HPDE6-E6E7 (cell line): ENCODE data around the gene NMNAT2.
"Not testable (repeated sequence)": the region's sequence is repeated elsewhere in the genome, so short reads cannot be mapped to it uniquely, and the experiment has no call there.

Source experiments
- DNase-seq: peaks from one replicate; pipeline ENCODE4 v3.0.0; 2011; ENCODE audit warnings: missing footprints; ENCODE audit errors: extremely low spot score

The NMNAT2 gene

DNA sequence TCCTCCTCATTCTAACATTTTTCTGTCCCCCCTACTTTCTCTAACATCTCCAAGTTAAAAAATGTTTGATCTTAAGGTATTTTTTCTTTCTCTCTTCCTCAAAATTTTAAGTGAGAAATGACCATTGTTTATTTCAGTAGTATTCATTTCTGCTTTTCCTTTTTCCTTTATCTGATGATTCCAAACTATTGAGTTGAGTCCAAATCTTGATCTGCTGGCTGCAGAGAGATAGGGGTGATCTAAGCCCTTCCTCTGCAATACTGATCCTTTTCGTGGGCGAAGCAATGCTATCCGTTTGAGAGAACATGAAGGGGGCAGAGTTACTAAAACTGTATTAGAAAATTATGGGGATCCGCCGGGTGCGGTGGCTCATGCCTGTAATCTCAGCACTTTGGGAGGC lies 516 bp upstream of the NMNAT2 start:
- DNase-seq, result no peak

DNA sequence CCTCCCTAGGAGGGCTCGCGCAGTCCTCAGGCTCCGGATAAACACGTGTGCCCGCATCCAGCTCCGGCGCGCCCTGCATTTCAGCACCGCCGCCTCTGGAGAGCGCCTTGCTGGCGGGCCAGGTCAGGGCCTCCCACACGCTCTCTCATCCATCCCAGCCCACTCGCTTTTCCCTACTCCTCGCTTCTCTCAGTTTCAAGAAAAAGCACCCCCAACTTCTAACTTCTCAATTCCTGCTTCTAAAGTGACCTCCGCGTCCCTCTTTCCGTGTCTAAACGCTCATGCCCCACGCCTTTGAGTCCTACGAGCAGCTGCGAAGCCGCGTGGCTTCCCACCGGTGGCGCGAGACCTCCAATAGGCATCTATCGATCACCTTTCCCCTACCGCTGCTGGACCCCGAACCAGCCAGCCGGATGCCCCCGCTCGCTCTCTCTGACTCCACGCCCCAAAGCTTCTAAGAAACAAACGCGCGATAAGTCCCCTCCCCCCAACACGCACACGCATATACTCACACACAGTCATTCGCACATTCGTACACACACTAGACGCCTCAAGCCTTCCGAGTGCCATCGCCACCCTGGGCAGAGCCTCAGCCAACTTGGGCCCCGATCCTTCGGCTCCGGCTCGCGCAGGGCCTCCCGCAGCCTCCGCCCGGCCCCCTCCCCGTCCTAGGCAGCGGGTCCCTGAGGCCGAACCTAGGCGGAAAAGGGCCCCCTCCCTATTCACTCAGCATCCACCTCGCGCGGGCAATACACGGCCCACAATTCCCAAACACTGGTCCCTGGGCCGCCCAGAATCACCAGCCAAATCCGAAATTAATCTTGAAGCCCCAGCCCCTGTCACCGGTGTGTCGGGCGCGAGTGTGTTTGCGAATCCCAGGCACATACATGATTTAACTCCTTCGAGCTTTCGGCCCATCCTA lies 1.1 kb downstream of the NMNAT2 start:
- peak; percentile 39 for DNase-seq

DNA sequence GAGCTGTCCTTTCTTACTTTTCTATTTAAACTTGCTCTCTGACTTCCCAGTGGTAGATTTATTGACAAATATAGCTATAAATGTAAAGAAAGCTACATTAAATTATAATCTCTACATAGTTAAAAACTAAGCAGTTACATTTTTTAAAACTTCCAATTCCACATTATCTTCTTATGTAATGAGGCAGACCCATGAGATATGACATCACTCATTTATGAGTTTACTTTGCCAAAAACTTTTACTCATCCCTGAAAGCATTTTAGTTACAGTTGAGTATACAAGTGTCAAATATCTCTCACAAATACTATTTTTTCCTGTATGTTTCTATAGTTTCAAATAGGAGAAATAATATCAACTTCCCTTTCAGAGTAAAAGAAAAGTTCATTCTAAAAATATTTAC lies 3.8 kb downstream of the NMNAT2 start:
- no peak for DNase-seq

DNA sequence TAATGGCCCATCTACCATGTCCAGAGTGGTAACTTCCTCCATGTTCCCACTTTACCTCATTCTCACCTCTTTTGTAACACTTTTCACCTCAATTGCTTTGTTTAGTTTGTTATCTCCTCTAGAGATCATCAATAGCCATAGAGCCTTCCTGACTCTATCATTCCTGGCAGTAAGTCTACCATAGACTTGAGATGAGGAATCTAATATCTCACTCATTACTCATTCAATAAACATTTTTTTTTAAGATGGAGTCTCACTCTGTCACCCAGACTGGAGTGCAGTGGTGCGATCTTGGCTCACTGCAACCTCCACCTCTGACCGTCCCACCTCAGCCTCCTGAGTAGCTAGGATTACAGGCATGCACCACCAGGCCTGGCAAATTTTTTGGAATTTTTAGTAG lies 7.1 kb downstream of the NMNAT2 start:
- no peak for DNase-seq

DNA sequence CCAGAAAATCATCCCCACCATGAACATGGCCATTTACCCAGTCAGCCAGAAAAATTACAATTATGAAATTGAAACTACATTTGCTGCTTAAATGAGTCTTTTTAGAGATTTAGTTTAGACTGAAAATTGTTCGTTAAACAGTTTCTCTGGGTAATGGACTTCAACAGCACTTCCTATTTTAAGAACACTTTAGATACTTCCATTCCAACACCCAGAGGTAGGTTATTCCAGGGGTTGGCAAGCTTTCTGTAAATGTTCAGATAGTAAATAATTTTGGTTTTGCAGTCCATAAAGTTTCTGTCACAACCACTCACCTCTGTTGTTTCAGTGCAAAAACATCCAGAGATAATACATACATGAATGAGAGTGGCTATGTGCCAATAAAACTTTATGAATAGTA lies 10.2 kb downstream of the NMNAT2 start:
- DNase-seq, result no peak

DNA sequence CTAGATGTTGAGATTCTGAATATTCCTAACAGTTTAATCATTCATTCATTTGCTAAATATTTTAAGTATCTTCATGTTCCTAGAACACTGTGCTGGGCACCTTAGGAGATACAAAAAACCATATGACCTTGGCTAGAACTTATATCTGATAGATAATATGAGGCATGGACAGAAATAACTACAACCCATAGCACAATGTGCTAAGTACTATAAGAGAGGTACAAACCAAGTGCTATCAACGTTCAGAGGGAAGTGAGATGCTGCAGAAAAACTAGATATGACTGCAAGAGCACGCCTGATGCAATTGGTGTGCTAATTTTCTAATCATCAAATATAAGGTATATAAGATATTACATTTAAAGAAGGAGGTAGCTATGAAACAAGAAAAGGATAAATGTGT lies 10.7 kb downstream of the NMNAT2 start:
- DNase-seq, result no peak

DNA sequence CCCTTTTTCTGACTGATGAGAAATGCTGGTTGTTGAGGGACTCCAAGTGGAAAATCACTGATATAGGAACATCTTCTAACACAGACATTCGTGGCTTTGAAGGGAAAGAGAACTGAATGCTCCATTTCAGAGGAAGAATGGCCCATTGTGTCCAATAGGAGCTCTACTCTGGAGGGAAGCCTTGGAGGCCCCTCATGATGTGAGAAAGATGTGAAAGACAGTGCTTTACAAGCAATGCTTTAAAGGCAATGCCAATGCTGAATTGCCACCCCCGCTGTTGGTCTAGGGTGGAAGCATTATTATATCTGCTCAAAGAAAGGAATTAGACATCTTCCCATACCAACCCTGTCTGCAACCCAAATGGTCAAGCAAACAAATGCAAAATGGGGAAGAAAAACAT lies 13.7 kb downstream of the NMNAT2 start:
- no peak for DNase-seq

DNA sequence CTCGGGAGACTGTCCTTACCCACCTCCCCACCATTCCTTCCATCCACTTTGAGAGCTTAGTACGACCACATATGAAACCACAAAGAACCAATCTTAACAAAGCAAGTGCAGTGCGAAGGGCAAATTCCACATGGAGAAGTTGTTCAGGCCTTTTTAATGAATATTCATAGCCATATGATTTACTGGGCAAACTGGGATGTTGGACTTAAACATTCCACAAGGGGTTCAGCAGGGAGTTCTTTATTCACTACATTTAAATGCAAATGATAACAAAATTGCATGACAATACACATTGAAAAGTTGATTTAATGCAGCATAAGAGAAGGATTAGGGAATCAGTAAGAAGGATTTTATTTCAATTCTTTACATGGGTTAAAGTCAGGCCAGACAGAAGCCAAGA lies 14.7 kb downstream of the NMNAT2 start:
- DNase-seq, result no peak

DNA sequence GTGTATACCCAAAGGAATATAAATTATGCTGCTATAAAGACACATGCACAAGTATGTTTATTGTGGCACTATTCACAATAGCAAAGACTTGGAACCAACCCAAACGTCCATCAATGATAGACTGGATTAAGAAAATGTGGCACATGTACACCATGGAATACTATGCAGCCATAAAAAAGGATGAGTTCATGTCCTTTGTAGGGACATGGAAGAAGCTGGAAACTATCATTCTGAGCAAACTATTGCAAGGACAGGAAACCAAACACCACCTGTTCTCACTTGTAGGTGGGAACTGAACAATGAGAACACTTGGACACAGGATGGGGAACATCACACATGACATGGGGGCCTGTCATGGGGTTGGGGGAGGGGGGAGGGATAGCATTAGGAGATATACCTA lies 16.6 kb downstream of the NMNAT2 start:
- DNase-seq, result not testable (repeated sequence)

DNA sequence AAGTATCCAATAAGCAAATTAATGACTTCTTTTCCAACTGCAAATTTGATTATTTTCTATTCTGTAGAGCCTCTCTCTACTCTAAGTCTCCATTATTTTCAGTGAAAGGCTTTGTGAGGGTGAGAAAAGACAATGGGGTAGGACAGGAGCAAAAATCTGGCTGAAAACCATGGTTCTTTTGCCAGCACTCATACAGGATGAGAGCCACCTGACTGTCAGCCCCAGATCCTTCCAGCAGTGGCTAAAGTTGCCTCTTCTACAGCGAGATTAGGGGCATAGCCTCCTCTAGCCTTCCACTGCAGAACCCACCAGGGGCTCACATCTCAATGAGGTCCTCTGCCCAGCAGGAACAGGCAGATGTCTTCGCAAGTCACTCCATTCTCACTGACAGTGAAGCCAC lies 23.7 kb downstream of the NMNAT2 start:
- DNase-seq, result no peak

DNA sequence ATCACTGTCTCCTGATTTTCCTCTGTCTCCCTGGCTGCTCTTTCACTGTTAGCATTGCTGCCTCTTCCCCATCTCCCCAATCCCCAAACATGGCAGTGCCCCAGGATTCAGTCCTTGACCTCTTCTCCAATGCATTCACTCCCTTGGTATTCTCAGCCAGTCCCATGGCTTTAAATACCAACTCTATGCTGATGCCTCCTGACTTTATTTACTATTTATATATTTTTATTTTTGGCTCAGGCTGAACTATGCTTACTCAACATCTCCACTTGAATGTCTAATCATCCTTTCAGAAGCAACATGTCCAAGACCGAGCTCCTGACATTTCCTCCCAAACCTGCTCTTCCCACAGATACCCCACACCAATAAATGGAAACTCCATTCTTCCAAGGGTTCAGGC lies 26.3 kb downstream of the NMNAT2 start:
- no peak for DNase-seq

DNA sequence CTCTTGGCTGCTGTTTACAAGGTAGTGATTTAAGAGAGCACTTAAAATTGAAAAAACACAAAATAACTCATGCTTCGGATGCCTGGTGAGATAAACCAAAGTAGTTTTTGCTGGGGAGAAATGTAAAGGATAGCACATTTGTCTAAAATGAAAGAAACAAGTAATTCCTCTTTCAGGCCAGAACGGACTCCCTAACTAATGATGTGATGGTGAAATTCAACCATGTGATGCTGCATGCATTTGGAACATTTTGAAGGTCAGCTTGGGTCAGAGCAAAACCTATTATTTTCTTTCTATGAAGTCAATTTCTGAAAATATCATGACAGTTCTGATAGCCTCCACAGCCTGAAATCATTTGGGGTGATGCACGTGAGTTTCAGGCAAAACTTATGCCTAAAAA lies 27.6 kb downstream of the NMNAT2 start:
- no peak for DNase-seq

DNA sequence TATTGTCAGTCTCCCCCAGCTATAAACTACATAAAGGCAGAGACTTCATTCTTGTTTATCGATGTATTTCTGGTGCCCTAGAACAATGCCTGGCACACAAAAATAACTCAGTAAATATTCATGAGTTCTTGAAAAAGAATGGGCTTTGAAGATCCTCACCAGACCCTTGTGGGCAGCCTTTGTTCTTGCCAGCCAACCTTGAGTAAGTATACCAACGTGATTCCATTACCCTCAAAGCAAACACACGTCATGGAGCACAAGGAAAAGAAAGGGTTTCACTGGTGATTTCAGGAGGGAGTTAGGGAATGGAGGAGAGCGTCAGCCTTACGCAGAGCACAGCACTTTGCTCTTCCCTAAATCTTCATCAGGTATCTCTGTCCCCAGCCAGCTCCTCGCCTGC lies 29.4 kb downstream of the NMNAT2 start:
- DNase-seq, result no peak

DNA sequence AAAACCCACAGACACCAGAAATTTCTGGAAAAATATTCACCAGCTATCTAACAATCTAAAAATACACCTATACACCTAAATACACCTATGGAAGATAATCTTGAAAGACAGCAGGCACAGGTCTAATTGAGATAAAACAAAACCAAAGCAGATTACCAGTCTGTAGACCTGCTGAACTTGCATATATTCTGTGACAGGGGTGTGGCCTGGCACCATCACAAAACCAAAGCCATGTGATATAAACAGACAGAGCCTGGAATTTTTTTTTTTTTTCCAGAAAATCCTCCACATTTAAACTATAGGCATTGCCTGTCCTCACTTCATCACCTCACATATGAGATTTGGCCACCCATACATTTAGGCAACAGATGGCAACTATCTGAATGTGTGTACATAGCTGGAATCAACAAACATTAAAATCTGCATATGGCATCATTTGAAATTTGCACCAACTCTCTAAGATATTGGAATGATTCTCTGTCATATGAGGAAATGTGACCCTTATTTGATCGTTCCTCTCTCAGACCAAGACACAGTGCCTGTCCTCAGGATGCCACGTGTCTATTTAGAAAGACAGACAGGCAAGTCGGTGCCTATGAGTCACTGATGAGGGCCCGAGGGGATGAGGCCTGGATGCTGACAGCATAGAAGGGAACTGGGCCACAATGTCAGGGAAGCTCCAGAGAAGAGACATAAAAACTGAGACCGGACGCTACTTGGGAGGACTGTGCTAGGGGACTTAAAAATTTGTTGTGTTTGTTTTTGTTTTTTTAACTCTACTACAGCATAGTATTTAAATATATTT lies 32.6 kb downstream of the NMNAT2 start:
- DNase-seq, result no peak

DNA sequence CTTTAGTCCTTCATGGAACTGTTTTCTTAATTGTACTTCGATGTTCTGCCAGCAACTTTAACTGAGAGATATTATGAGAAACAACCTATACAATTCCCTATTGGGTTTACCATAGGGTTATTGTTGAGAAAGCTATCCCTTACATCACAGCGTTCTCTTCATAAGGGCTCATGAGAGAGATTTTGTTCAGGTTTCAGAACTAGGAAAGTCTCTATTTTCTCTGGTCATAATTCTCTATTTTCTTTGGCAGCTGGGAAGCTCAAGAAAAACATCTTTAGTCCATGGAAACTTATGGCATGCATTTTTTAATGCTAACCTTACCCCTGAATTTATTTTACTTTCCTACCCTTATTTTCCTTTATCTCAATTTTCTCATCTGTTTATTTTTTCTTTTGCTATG lies 38.2 kb downstream of the NMNAT2 start:
- DNase-seq, result no peak

DNA sequence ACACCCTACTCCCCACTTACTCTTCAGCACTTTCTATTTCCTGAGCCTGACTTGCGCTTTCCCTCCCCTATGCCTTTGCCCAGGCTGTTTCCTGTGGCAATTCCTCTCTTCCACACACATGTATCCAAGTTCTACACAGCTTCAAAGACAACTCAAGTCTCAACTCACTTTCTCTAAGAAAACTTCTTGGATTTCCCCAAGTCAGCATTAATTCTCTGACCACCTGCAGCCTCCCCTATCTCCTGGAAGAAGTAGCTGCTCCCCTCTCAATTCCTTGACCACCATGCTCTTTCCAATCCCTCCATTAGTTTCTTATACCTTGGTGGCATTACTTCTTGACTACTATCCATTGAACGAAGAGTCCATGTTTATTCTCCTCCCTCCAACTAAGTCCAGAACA lies 42.8 kb downstream of the NMNAT2 start:
- no peak for DNase-seq

DNA sequence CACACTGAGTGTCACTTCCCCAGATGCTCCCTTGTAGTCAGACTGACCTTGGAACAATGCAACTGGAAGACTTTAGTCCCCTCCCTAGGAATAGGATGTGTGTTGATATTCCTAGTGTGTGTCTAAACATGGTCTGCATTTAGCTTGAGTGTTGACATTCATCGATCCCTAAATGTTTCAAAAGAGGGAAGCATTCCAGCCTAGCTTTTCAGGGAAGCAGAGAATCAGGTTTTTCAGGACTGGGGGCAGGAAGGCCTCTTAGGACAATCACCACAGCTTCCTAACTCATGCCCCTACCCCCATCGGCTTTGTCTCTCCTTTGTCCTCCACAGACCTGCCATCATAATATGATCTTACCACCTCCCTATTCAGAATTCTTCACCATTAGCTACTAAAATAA lies 43.4 kb downstream of the NMNAT2 start:
- no peak for DNase-seq

DNA sequence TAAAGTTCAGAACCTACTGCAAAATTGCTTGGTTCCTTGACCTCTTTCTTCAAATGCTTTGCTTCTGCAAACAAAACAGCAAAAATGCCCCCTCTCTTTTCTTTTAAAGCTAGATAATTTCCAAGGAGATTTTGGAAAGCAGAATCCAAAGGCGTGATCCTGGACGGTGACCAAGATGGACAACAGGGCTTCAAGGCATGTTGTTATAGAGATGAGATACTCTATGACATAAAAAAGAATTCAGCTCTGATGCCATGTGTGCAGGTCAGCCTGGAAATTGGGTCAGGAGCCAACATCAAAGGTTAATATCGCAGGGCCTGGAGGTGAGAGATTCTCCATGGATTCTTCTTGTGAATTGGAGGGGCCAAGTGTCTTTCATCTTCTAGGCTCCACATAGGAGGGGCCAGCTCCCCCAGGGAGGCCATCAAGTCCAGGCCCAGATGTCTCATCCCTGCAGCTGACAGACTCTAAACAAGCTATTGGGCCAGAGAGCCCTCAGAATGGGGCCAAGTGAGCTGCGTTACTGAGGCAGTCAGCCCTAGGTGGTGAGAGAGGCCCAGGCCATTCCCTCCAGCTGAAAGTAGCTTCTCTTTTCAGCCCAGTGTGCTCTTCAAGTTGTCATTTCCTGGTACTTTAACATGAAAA lies 45.5 kb downstream of the NMNAT2 start:
- no peak for DNase-seq

DNA sequence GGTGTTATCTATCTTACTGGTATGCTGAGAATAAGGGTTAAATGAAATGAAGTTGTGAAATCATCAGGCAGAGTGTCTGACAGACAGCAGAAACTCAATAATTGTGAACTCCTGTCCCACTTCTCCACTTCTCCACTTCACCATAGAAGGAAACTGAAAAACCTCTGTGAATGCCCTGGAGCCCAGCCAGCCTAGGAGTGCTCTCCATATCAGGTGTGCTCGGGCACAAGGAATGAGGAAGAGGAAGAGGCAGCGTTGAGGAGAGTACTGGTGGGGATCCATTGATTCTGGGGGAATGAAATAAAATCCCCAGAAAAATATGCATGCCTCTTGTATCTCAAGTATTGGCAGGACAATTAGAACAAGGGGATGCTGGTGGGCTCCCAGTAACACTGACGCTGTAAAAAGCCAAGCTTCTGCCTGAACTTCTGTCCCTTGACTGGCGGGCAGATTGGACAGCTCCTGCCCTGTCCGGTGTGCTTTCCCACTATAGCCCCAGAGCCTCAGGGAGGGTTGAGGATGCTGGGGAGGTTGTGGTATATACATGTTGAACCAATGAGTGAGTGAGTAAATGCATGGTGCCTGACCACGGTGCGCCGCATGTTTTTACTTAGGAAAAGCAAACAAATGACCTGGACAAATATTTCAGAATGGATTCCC lies 47.7 kb downstream of the NMNAT2 start:
- DNase-seq, result no peak

DNA sequence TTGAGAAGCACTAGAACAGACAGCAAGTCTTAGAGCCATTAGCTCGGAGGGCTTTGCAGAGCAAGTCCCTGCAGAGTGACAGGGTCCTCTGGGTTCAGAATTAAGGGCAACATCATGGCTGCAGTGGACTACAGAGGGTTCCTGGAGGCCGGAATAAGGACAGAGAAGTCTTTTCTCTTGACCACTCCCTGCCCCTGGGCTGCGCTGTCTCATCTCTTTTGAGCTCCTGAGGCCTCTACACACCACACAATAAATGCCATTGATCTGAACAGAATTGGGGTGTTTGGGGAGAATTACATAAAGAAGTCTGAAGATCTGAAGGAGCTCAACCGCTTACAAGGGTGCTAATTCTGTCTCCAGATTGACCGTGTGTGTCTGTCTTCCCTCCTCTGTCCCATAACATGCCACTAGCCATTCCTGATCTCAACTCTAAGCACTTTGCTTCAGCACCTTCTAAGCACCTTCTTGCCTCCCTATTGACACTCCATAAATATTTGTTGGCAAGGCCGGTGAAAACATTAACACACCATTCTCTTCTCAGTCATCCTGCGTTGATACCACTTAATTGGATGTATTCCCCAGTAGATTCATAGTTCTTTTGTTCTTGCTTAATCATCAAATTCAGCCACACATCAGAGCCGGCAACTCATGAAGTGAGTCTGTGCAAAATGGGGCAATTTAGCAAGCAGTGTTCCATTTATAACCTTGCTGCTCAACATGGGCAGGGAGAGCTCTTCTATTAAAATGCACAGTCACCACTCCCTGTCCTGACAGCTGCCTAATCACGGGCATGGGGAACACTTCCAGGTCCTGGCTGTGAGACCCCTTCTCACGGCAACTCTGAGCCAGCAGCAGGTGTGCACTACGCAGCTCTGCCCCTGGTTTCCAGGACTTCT lies 49.7 kb downstream of the NMNAT2 start:
- DNase-seq, result no peak

DNA sequence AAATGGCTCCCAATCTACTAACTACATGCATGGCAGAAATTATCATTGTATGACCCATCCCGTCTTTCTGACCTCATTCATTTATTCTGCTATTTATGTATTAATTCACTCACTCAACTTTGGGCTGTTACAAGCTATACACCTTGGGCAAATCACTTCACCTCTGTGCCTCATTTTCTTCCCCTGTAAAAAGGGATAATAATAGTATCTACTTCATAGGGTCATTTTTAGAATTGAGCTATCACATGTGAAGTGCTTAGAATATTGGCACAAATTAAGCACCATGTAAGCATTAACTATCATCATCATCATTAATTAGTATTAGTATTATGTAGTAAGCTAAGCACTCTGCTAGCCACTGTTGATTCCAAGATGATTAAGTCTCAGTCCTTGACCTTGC lies 52.1 kb downstream of the NMNAT2 start:
- DNase-seq, result no peak
